OCI-LY3 (cell line): Measurements from ENCODE around the gene NUP210.

Source experiments
- EZH2phosphoT487 ChIP-seq: fragments of 200-600 bp; shearing (Covaris generic); IDR thresholded peaks from 2 replicates; pipeline ENCODE4 v1.6.1; 2018; ENCODE audit warnings: antibody characterized with exemption, mixed run types, low read depth
- TF ChIP-seq, protein P1 (sequence below): fragments of 200-600, 300-600 bp; sonication (generic); IDR thresholded peaks from 2 replicates; pipeline ENCODE4 v1.5.1; 2014; ENCODE audit warnings: antibody characterized with exemption, low read length, low read depth

DNA sequence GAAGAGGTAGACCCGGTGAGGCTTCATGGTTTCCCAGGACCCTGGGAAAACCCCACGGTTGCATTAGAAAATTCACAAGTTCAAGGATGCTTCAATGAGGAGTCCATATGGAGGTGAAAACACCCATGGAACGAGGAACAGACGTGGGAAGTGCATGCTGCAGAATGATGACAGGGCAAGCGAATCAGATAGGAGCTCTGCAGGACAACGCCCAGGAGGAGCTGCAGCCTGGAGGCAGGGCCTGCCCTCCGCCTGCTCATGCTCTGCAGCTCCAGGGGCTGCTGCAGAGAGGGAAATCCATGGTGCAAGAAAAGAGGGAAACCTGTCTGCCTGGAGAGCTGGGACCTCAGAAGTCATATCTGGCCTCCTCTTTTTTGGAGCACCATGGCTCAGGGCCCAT is 61.5 kb downstream of the NUP210 start:
- TF ChIP-seq, protein P1, sequence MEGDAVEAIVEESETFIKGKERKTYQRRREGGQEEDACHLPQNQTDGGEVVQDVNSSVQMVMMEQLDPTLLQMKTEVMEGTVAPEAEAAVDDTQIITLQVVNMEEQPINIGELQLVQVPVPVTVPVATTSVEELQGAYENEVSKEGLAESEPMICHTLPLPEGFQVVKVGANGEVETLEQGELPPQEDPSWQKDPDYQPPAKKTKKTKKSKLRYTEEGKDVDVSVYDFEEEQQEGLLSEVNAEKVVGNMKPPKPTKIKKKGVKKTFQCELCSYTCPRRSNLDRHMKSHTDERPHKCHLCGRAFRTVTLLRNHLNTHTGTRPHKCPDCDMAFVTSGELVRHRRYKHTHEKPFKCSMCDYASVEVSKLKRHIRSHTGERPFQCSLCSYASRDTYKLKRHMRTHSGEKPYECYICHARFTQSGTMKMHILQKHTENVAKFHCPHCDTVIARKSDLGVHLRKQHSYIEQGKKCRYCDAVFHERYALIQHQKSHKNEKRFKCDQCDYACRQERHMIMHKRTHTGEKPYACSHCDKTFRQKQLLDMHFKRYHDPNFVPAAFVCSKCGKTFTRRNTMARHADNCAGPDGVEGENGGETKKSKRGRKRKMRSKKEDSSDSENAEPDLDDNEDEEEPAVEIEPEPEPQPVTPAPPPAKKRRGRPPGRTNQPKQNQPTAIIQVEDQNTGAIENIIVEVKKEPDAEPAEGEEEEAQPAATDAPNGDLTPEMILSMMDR: no peak
- no peak for TF ChIP-seq EZH2phosphoT487
